Stomach (tissue), 9 donors: ENCODE results near the gene POLE3. TPM values are rescaled to one million over a fixed set of nuclear protein-coding genes. Genes with fewer than 3 reads are reported as not detected.

ENCODE experiments used
- DNase-seq, 2 donors: peaks; one replicate each; pipeline versions ENCODE4 v3.0.0 to v3.0.0-alpha.2; 2013 to 2019
- H3K27ac ChIP-seq, 5 donors: fragments of 200-600 bp in 4 of 5; sonication (generic) in 4 of 5; one replicate each; pipeline ENCODE4 v1.5.1; 2013 to 2019; ENCODE audit warnings: mild to moderate bottlenecking in 1 of 5, moderate library complexity in 1 of 5
- H3K27me3 ChIP-seq, 3 donors: fragments of 200-600 bp; sonication (generic); one replicate each; pipeline ENCODE4 v1.5.1; 2017 to 2019; ENCODE audit warnings: mixed run types in 1 of 3
- H3K36me3 ChIP-seq, 4 donors: fragments of 200-600 bp; sonication (generic); 1 replicate in 3 of 4; 2 replicates in 1 of 4; pipeline ENCODE4 v1.5.1; 2016 to 2019
- H3K4me1 ChIP-seq, 4 donors: fragments of 200-600 bp; sonication (generic); one replicate each; pipeline ENCODE4 v1.5.1; 2016 to 2019
- H3K4me3 ChIP-seq, 4 donors: fragments of 200-600 bp; sonication (generic) in 3 of 4; one replicate each; pipeline ENCODE4 v1.5.1; 2016 to 2019; ENCODE audit warnings: mild to moderate bottlenecking in 1 of 4
- H3K9me3 ChIP-seq, 4 donors: fragments of 200-600 bp; sonication (generic); one replicate each; pipeline ENCODE4 v1.5.1; 2016 to 2019
- EP300 ChIP-seq: sonication (generic); formaldehyde crosslinking; IDR thresholded peaks from one replicate; pipeline ENCODE4 v1.6.1; 2017; ENCODE audit warnings: antibody characterized with exemption
- POLR2A ChIP-seq, 4 donors: fragments of 450-650 bp; IDR thresholded peaks; one replicate each; pipeline ENCODE4 v1.6.1; 2016; ENCODE audit warnings: antibody characterized with exemption in 4 of 4, control low read depth in 2 of 4, mild to moderate bottlenecking in 1 of 4, moderate library complexity in 1 of 4
- POLR2AphosphoS5 ChIP-seq, 3 donors: sonication (generic); formaldehyde crosslinking; IDR thresholded peaks; one replicate each; pipeline ENCODE4 v1.6.1; 2016; ENCODE audit warnings: antibody characterized with exemption in 3 of 3
- WGBS, 5 donors: extraction: QIAGEN DNeasy Blood & Tissue Kit in 3 of 5; methylation state at CpG; one replicate each; pipeline versions ENCODE4 v1.1.5 to v1.1.7; 2013 to 2018; 5-methylcytosine and 5-hydroxymethylcytosine counted together
- intact Hi-C: fragments of 100-400 bp; cut with DNase I; formaldehyde crosslinking; loops from one replicate; pipeline ENCODE4 v1.15.1; 2023; ENCODE audit warnings: low total_unique reads
- polyA plus RNA-seq, 3 donors: library from polyadenylated mRNA; stranded (reverse); fragments of 200-250 nt; gene quantifications; one replicate each; pipeline ENCODE4 v1.2.3, GENCODE V29; 2013
- total RNA-seq, 5 donors: library from RNA; depleted of rRNA; stranded (reverse); fragments of >200 nt; gene quantifications; one replicate each; pipeline versions ENCODE4 v1.1.0 to v1.2.3, GENCODE V29; 2014 to 2016
- TF ChIP-seq, protein P1 (sequence below), 7 experiments: fragments of 450-650 bp in 4 of 7; fragments of 200-600 bp in 3 of 7; sonication (generic) in 3 of 7; IDR thresholded peaks; one replicate each; pipeline ENCODE4 v1.5.1; 2016 to 2019; ENCODE audit warnings: antibody characterized with exemption in 7 of 7, control low read depth in 2 of 7, mild to moderate bottlenecking in 1 of 7
- donor health status: healthy with polysubstance abuse.
- donor health status: Bipolar disorder and iron deficiency.
- donor health status: healthy.

POLE3 gene
- total and polyA plus RNA-seq, 8 donors: 4.1 to 47.4 (median 28.8) TPM

DNA sequence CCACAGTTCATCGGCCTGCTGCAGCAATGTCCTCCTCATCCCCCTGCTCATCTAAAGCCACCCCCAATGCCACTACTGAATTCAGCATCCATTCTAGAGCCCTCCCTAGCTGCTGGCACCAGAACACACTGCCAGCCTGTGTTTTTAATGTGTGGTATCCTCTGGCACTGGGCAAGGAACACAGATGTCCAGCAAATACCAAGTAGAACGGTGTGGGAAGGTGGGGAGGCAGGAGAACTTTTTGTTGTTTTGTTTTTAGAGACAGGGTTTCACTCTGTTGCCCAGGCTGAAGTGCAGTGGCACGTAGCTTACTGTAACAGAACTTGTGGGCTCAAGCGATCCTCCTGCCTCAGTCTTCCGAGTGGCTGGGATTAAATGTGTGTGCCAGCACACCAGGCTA is 38.4 kb downstream of the POLE3 start:
- H3K27ac ChIP-seq: no peak overlapping the region
- peaks cover 5 to 50% (median 46%) of the 10 kb centered on the region in 4 donors for H3K4me1 ChIP-seq
- intact Hi-C loops: no loop called here
- WGBS, 5 donors: 79 to 88% (median 85%) methylated on average over 5 of the region's 5 CpGs
- TF ChIP-seq, protein P1, sequence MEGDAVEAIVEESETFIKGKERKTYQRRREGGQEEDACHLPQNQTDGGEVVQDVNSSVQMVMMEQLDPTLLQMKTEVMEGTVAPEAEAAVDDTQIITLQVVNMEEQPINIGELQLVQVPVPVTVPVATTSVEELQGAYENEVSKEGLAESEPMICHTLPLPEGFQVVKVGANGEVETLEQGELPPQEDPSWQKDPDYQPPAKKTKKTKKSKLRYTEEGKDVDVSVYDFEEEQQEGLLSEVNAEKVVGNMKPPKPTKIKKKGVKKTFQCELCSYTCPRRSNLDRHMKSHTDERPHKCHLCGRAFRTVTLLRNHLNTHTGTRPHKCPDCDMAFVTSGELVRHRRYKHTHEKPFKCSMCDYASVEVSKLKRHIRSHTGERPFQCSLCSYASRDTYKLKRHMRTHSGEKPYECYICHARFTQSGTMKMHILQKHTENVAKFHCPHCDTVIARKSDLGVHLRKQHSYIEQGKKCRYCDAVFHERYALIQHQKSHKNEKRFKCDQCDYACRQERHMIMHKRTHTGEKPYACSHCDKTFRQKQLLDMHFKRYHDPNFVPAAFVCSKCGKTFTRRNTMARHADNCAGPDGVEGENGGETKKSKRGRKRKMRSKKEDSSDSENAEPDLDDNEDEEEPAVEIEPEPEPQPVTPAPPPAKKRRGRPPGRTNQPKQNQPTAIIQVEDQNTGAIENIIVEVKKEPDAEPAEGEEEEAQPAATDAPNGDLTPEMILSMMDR (IDR thresholded peaks at IDR 0.05): no peak
- TF ChIP-seq POLR2A (IDR thresholded peaks at IDR 0.05) (no peak), POLR2AphosphoS5 (IDR thresholded peaks at IDR 0.05) (no peak), EP300 (no peak)
- no peak overlapping the region for H3K4me3 ChIP-seq
- H3K9me3 ChIP-seq: no peaks in the 10 kb centered on the region
- H3K27me3 ChIP-seq: no peaks in the 10 kb centered on the region
- no peak for DNase-seq
- H3K36me3 ChIP-seq: peaks cover 14 to 33% (median 27%) of the 10 kb centered on the region in 4 donors

- intact Hi-C loops: no loop called here
- 48 to 69% (median 57%) methylated on average over 7 to 8 of the region's 8 CpGs for WGBS, 5 donors
Measured at GRCh38 chr9:113370806-113371325, 39.6 kb downstream of the POLE3 start.

DNA sequence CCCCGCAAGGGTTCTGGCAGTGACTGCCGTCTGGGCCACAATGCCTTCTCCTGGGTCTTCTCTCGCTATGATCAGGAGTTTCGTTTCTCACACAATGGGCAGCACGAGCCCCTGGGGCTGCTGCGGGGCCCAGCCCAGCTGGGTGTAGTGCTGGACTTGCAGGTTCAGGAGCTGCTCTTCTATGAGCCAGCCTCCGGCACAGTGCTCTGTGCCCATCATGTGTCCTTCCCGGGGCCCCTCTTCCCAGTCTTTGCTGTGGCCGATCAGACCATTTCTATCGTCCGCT is 40.7 kb downstream of the POLE3 start:
- H3K9me3 ChIP-seq: no peaks in the 10 kb centered on the region
- no peak for DNase-seq
- H3K36me3 ChIP-seq: peaks cover 14 to 27% (median 24%) of the 10 kb centered on the region in 4 donors
- peak overlapping the region; percentile 56 to 73 (median 60) for H3K27ac ChIP-seq
- WGBS, 5 donors: 40 to 72% (median 61%) methylated on average over 10 to 11 of the region's 11 CpGs
- H3K27me3 ChIP-seq: no peaks in the 10 kb centered on the region
- no peak overlapping the region for H3K4me3 ChIP-seq
- TF ChIP-seq, protein P1 (IDR thresholded peaks at IDR 0.05): no peak
- TF ChIP-seq EP300: no peak
- no peak for TF ChIP-seq POLR2AphosphoS5 (IDR thresholded peaks at IDR 0.05)
- no peak for TF ChIP-seq POLR2A (IDR thresholded peaks at IDR 0.05)
- intact Hi-C loops: no loop called here
- peaks cover under 1 to 37% (median 32%) of the 10 kb centered on the region in 4 donors for H3K4me1 ChIP-seq

More at GRCh38 chr9:113370806-113371325, 39.6 kb downstream of the POLE3 start:
- peak overlapping the region in 3 of 5 donors; percentile 11 to 32 (median 18) for H3K27ac ChIP-seq
- peak in 1 of 2 donors; percentile 37 for DNase-seq
- peaks cover 5 to 48% (median 42%) of the 10 kb centered on the region in 4 donors for H3K4me1 ChIP-seq
- H3K9me3 ChIP-seq: no peaks in the 10 kb centered on the region
- TF ChIP-seq EP300: no peak
- TF ChIP-seq, protein P1 (IDR thresholded peaks at IDR 0.05): no peak
- no peak for TF ChIP-seq POLR2A (IDR thresholded peaks at IDR 0.05)
- TF ChIP-seq POLR2AphosphoS5 (IDR thresholded peaks at IDR 0.05): no peak
- no peaks in the 10 kb centered on the region for H3K27me3 ChIP-seq
- H3K4me3 ChIP-seq: no peak overlapping the region
- H3K36me3 ChIP-seq: peaks cover 14 to 33% (median 29%) of the 10 kb centered on the region in 4 donors

DNA sequence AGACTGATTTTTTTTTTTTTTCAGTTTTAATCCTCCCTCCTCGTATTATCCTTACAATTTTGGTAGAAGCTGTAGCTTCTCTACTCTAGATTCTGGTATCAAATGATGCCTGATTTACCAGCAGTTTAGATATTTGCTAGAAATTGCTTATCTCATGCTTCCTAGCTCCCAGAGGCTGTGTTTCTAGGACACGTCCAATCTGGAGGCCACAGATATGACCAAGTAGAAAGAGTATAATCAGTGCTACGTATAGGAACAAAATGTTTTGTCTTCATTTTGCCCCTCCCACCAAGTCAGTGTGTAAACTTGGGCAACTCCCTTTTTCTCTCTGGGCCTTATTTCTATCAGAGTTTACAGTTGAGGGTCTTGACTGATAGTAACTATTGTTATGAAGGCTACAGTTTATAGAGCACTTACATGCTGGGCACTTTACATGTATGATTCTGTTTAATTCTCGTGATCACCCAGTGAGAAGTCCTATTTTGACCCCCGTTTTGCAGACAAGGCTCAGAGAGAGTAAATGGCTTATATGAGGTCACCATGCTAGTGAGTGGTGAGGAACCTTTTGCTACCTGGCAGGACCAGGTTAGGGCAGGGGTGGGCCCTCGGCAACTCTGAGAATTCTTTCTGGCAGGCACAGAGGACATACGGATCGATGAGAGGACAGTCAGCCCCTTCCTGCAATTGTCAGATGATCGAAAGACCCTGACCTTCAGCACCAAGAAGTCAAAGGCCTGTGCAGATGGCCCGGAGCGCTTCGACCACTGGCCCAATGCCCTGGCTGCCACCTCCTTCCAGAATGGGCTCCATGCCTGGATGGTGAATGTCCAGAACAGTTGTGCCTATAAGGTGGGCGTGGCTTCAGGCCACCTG is 41.3 kb downstream of the POLE3 start:
- Histone ChIP-seq H3K4me3 (no peak overlapping the region), H3K9me3 (no peaks in the 10 kb centered on the region), H3K27ac (peak overlapping the region; percentile 56 to 73 (median 60)), H3K27me3 (no peaks in the 10 kb centered on the region), H3K4me1 (peaks cover 0 to 32% (median 28%) of the 10 kb centered on the region in 4 donors), H3K36me3 (peaks cover 14 to 21% (median 18%) of the 10 kb centered on the region in 4 donors)
- TF ChIP-seq POLR2AphosphoS5 (IDR thresholded peaks at IDR 0.05): no peak
- no peak for TF ChIP-seq EP300
- TF ChIP-seq POLR2A (IDR thresholded peaks at IDR 0.05): no peak
- TF ChIP-seq, protein P1 (IDR thresholded peaks at IDR 0.05): no peak
- peak; percentile 58 to 82 for DNase-seq
- intact Hi-C loops: no loop called here
- 48 to 67% (median 57%) methylated on average over 13 of the region's 13 CpGs for WGBS, 5 donors
